Stimulated activated CD8-positive, alpha-beta memory T cell treated with anti-CD3 and anti-CD28 coated beads, Interleukin-12 subunit alpha, Interleukin-12 subunit beta, amount 100 ng/mL, for 24 hours (primary cell): ENCODE data around the gene DEPP1.

Experiments
- DNase-seq: peaks from one replicate; pipeline ENCODE4 v3.0.0-alpha.2; 2020; ENCODE audit errors: extremely low read depth

The DEPP1 gene

DNA sequence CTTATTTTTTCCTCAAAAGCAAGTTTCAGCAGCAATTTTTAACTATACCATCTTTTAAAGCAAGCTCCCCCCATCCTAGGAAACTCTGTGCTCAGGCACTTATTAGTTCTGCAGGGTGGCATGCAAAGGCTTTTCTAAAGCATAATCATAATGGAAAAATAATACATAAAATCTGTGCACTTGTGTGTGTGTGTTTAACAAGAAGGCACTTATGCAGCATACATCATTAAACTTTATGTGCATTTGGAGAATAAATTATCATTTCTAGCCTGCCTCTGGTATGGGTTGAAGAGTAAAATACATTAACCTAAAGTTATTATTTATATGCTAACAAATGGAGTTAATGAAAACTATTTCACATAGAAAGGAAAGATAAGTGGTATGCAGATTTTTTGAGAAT, 24.6 kb downstream of the DEPP1 start:
- DNase-seq, result no peak

DNA sequence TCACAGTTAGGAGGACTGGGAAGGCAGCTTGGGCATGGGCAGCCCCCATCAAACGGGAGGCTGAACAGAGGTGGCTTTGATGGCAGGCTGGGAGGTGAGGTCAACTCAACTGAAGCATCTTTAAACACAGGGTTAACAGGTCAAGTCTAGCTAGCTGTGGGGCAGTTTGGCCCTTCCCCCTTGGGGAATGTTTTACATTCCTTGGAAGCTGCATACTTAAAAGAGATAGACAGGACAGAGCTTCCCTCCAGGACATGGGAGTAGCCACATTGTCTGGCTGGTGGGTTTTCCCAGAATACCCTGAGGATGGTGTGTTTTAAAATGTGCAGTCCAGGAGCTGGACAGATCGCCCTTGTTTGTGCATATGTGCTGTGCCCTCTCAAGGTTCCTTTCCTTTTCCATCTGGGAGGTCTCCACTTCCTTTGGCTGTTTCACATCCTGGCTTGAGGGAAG, 25.8 kb downstream of the DEPP1 start:
- DNase-seq, result no peak

DNA sequence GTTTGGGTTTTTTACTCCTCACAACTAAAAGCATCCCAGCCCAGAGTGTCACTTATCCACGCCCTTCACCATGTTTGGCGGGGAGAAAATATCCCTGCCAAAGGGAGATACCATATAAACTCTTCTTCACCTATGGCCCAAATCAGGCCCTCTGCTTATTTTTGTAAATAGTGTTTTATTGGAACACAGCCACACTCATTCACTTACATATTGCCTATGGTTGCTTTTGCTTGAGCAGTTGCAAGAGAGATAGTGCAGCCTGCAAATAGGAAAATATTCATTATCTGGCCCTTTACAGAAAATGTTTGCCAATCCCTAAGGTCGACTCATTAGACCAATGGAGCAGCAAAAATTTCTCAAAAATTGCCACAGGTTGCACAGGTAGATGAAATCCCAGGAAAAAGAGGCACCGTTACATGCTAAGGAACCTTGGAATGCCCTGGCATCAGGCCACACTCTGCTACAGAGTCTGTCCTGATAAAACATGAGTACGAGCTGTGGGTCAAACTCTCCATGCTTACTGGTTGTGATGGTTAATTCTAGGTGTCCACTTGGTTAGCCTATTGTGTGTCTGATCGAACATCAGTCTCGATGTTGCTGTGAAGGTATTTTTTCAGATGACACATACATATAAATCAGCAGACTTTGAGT, 26.9 kb downstream of the DEPP1 start:
- no peak for DNase-seq

DNA sequence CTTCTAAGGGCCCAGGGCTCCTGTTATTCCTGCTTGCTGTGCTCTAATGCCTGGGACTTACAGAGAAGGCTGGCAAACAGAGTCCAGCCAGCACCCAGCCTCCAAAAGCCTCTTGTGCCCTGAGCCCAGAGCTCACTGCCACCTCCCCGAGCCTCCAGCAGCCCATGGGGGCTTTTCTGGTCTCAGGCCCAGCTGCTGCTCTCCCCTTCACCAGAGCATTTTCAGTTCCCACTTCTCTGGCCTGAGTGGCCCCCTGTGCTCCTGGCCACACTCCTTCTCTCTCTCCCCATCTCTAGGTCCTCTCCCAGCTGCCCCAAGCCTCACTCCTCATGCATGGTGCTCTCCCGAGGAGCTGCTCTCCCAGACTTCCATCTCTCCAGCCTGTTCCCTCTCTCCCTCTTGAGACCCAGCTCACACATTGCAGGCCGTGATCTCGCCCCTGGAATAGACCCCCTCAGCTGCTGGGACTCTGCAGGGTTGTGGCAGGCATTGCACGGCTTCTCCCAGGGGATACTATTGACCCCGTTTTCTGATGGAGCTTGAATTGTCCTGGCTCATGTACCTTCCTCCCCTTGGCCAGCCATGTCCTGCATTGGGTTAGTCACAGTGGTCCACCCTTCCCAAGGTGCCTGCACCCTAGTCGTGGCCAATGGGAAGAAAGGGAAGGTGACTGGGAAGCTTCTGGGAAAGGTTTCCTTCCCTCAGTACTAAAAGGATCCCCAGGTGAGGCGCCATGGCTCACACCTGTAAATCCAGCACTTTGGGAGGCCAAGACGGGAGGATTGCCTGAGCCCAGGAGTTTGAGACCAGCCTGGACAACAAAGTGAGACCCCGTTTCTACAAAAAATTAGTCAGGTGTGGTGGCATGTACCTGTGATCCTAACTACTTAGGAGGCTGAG, 28.0 kb downstream of the DEPP1 start:
- no peak for DNase-seq

DNA sequence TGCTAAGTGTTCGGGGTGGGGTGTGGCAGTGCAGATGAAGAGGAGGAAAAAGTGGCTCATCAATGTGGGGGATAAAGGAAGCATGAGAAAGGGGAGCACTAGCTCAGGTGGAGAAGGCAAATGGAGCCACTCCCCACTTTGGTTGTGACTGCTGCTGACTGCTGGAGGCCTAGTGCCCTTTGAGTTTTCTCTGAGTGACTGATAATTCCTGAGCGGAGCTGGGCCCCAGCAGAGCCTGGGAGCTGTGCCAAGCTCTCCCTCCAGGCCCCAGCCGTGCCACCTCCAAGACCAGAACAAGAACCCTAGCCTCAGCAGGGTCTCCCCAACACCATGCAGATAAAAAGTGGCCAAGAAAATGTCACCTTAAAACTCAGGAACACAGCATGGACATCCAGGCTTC, 28.7 kb downstream of the DEPP1 start:
- no peak for DNase-seq

DNA sequence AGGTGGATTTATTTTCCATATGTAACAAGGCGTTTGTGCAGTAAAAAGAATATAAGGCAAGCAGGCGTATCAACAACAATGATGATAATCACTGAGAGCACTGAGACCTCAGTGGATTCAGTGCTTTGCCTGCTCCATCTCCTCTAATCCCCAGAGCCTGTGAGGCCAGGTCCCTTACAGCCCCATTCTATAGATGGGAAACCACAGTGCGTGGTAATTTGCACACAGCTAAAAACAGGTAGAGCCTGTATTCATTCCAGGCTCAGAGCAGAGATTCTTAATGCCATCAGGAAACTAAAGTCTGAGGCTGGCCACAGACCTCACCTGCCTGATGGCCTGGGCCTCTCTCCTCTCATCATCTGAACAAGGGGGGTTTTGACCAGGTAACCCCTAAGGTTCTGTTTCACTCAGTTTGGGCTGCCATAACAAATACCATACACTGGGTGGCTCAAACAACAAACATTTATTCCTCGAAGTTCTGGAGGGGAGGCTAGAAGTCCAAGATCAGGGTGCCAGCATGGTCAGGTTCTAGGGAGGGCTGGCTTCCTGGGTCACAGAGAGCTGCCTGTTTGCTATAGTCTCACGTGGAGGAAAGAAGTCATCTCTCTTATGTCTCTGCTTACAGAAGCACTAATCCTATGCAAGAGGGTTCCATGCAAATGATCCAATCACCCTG, 29.3 kb downstream of the DEPP1 start:
- DNase-seq, result no peak

DNA sequence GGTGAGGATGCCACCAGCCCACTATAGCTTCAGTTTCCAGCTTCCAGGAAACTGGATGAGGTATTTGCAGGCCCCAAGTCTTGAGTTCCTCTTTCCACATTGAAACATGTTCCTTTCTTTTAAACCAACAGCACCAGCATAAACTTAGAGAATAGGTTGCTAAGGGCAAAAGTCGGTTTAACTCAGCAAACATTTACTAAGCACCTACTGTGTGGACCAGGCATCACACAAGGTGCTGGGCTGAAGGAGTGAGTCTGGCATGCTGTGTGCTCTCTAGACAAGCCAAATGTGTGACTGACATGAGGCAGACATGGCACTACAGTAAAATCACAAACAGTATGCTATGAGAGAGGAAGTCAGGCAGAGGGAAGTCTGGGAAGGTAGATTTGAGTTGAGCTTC, 30.0 kb downstream of the DEPP1 start:
- DNase-seq, result no peak

DNA sequence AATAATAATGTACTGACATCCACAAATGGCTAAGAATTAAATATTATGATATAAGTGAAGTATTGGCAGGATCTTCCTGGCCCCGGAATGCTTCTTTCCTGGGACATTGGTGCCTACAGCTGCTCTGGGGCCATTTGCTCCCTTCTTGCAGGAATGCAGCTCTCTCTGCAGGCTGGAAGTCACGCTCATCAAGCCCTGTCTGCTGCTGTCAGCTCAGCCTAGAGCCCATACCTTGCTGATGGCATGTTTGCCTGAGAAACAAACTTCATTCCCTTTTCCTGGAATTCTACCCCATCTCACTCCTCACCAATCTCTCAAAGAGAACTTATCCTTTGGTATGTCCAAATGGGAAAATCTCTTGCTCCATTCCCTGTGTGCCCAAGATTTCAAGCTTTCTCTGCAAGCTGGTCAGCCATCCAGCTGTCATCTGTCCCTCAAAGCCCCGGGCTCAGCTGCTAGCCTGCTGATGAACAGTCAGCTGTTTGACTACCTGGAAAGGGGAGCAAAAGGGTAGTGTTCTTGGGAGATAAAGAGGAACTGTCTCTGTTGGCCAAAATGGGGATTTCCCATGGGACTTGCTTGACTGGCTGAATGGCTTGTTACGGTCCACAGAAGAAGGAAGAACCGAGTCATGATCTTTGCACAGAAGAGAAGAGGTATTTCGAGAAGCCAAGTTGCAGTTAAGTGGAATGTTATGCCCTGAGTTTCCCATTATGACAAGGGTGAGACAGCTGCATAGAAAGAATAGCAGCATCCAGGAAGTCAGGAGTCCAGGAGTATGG, 31.0 kb downstream of the DEPP1 start:
- DNase-seq, result no peak

DNA sequence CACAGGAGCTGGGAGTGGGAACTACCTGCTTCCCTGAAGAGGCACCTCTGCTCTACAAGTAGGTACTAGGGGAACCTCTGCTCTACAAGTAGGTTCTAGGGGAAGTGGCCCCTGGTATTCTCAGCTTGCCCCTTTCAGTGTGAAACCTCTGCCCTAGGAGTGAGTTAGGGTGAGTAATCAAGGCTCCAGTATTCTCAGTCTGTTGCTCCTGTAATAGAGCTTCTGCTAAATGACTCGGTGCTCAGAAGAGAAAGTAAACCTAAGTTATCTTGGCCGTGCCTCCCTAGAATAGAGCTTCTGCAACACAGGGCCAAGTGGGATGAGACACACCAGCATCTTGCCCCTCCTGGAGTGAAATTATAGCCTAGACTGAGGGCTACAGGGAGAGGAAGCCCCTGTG, 32.4 kb downstream of the DEPP1 start:
- no peak for DNase-seq

DNA sequence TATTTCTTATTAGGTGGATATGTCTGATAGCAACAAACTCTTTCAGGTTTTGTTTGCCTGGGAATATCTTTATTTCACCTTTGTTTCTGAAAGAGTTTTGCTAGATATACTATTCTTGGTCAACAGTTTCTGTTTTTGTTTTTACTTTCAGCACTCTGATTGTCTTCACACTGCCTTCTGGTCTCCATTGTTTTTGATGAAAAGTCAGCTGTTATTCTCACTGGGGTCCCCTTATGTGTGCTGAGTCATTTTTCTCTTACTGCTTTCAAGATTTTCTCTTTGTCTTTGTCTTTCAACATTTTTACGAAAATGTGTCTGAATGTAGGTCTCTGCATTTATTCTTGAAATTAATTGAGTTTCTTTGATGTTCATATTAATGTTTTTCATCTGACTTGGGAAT, 34.3 kb downstream of the DEPP1 start:
- DNase-seq, result no peak

DNA sequence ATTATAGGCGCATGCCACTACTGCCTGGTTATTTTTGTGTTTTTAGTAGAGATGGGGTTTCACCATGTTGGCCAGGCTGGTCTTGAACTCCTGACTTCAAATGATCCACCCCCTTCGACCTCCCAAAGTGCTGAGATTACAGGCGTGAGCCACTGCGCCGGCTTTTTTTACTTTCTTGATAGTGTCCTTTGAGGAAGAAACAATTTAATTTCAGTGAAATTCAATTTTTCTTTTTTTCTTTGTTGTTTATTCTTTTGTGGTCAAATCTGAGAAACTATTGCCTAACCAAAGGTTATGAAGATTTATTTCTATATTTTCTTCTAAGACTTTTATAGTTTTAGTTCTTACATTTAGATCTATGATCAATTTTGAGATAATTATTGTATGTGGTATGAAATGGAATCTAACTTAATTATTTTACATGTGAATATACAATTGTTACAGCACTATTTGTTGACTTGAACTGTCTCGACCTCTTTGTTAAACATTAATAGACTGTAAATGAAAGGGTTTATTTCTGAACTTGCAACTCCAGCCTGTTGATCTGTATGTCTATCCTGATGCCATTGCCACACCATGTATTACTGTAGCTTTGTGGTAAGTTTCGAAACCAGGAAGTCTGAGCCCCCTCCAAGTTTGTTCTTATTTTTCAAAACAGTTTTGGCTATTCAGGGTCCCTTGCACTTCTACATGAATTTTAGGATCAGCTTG, 38.8 kb downstream of the DEPP1 start:
- no peak for DNase-seq

DNA sequence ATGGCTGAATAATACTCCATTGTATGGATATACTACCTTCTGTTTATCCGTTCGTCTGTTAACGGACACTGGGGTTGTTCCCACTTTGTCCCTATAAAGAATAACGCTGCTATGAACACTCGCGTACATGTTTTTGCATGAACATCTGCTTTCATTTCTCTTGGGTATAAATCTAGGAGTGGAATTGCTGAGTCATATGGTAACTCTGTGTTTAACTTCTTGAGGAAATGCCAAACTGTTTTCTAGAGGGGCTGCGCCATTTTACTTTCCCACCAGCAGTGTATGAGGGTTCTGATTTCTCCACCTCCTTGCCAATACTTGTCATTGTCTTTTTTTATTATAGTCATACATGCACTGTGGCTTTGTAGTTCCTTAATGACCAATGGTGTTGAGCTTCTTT, 39.7 kb downstream of the DEPP1 start:
- DNase-seq, result no peak

DNA sequence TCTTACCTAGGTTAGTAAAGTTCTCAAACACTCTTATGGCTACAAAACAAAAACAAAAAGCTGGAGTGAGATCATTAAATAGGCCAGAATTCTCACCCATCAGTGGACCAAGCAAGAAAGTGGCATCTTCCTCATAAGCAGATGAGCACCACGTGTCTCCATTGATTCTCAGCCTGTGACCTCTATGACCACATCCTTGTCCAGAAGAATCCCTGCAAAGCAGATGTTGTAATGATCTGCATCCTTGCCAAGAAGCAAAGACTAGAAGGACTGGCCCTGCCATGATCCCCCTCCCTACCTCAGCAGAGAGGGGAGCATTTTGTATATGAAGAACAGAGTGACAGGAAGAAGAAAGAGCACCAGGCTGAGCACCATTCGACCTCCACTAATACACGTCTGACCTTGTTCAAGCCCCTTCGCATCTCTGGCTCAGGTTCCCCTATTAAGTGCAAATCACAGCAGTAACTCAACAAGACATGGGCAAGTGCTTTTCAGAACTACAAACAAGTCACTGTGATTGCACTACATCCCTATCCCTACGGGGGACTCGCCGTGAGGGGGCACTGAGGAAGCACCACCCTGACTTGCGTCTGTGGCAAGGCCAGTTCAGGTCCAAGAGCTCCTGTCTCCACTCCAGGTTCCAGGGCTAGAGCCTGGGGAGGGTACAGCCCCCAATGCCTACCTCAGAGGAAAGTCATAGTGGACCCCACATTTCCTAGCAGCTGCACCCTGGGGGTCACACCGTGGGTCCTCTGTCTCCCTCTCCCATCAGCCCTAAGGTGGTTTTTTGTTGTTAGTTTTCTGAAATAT, 41.2 kb downstream of the DEPP1 start:
- no peak for DNase-seq

DNA sequence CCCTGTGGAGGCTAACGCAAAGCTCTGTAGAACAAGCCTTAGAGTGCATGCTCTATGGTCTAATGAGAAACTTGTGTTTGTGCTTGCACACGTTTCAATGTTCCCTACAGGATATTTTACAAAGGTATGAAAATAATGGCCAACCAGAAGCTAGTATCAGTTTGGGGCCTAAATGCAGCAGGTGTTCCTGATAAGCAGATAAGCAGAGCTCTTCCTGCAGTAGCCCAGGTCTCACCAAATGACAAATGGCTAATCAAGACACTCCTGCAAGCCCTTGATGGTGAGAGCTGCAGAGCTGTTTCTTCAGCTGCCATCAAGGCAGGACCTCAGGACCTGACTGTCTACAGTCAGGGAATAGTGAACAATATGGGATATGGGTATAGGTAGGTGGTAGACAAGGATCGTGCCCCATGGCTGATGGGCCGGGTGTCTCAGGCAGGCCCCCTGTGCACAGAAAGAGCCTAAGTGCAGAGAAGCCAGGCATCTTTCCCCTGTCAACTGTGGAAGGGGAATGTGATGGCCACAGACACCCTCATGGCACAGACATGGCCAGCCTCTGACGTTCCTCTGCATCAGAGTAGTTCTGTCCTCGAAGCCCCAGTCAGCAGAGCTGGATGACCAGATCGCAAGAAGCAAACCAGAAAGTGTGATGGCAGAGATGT, 42.2 kb downstream of the DEPP1 start:
- DNase-seq, result no peak

DNA sequence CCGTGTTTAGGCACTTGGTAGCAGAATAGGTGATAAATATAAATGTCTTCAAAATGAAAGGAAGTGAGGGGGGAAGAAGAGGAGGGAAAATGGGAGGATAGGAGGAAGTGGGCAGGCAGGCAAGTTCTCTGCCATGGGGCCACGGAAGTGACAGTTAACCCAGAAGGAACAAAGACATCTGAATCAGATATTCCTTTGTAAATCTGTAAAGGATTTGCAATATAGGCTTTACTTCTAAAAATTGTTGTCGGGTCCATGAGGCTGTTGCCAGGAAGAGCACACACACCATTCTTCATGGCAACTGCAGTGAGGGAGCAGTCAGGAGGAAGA, 42.7 kb downstream of the DEPP1 start:
- no peak for DNase-seq

DNA sequence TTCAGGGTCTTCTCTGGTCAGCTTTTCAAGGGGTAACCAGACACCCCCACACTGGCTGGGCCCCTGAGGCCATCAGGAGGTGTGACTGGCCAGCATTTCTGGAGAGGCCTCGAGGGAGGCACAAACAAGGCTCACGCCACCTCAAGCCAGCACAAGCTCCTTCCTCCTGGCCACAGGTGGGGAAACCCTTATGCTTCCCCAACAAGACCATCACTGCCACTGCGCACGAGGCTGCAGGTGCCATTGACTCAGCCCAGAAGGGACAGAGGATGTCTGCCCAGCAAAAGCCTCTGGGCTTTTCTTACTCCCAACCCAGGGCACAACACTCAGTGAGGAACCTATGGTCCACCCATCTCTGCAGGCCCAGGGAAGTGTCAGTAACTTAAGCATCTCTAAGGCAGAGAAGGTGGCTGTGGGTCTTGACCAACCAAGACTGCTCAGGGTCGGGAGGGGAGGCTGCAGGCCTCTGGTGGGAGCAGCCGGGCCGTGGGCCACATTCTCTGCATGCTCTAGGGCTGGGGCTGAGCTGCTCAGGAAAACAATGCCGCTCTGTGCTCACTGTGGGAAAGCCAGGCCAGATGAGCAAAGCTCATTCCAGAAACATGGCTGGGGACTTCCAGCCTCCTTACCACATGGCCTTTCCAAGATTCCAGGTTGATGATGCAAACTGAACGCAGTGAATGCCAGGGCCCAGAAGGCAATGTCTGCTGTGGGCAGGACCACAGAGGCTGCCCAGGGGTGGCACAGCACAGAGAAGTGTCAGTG, 43.2 kb downstream of the DEPP1 start:
- no peak for DNase-seq

DNA sequence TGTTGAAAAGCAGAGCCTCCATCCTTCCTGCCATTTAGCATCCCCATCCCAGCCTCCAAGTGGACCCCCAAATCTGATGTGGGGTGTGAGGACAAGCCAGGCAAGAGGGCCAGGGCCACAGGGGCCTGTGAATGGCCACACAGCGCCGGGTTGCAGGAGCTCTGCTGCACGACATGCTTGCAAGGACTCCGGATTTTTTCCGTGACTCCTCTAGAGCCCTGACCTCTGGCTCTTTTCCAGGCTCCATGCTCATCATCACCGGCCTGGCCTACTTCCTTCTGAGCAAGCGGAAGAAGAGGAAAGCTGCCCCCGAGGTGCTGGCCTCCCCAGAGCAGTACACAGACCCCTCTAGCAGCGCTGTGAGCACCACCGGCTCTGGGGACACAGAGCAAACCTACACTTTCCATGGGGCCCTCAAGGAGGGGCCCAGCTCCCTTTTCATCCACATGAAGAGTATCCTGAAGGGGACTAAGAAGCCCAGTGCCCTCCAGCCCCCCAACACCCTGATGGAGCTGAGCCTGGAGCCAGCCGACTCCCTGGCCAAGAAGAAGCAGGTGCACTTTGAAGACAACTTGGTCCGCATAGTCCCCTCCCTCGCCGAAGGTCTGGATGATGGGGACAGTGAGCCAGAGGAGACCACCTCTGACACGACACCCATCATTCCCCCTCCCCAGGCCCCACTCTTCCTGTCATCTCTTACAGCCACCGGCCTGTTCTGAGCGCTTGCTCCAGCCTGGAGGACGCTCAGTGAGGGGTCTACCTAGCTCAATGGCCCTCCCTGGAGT, 44.0 kb downstream of the DEPP1 start:
- no peak for DNase-seq
